Femur (tissue), 1 donor: ENCODE measurements around the gene GSTM1.
A peak's percentile ranks its signal among the peaks of the same experiment; 100 is the strongest.
"Not testable (repeated sequence)": the region's sequence is repeated elsewhere in the genome, so short reads cannot be mapped to it uniquely, and the experiment has no call there.

ENCODE experiments used
- DNase-seq: peaks from one replicate; pipeline ENCODE4 v3.0.0-alpha.2; 2017

The GSTM1 gene

DNA sequence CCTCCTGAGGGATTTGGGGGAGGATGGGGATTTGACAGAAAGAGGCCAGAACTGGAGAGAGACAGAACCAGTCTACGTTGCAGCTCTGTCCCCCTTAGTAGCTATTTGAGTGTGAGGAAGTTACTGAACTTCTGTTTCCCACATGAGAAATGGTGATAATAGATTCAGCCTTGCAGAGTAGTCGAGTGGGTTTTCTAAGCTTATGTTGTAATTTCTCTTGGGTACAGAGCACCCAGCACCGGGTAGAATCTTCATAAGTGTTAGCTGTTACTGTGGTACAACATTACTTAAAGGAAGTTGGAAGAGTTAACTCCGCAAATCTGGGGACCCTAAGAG, 27.0 kb upstream of the GSTM1 start:
- DNase-seq: not testable (repeated sequence)

- DNase-seq: no peak
Measured at GRCh38 chr1:109661391-109661790, 26.2 kb upstream of the GSTM1 start.

- DNase-seq: no peak
Measured at GRCh38 chr1:109664671-109665070, 22.9 kb upstream of the GSTM1 start.

DNA sequence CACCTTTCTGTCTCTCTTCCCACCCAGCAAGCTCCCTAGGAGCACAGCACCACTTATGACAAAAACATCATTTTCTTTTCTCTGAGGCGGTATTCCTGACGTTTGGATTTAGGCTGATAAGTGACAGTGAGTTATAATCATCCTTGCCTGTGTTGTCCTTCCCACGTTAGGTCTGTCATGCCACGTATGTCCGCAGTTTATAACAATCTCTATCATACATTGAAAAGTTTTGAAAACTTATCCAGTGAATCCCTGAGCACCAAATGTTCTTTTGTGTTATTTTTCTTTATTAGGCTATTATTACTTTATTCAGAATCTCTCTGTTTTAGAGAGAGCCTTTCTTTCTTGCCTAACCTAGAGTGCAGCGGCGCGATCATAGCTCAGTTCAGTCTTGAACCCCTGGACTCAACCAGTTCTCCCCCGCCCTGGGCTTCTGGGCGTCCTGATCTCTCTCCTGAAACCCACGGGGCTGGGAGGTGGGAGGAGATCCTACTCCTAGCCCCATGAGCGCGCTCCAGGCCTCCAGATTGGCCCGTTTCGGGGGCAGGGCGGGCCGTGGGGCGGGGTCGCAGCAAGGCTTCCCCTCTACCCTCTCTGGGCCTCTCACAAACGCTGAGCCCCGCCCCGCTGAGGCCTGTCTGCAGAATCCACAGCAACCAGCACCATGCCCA, 20.0 kb upstream of the GSTM1 start, which contains the start of gene GSTM2:
Gene GSTM2 (plus strand): TSS at position 606 of the 671 bp plus-strand sequence. CDS start 59 bp downstream, at position 665.
- peak; percentile 97 for DNase-seq

GRCh38 chr1:109668123-109668775, 19.4 kb upstream of the GSTM1 start:
- DNase-seq: no peak

GRCh38 chr1:109669246-109669948, 18.2 kb upstream of the GSTM1 start:
- DNase-seq: no peak

DNA sequence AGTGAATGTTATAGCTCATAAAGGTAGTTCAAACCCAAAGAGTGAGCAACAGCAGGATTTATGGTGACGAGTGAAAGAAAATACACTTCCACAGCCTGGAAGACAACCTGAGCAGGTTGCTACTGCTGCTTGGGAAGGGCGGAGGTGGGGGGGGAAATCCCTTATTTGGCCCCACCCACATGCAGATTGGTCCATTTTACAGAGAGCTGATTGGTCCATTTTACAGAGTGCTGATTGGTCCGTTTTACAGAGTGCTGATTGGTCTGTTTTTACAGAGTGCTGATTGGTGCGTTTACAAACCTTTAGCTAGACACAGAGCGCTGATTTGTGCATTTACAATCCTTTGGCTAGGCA, 17.7 kb upstream of the GSTM1 start:
- not testable (repeated sequence) for DNase-seq

DNA sequence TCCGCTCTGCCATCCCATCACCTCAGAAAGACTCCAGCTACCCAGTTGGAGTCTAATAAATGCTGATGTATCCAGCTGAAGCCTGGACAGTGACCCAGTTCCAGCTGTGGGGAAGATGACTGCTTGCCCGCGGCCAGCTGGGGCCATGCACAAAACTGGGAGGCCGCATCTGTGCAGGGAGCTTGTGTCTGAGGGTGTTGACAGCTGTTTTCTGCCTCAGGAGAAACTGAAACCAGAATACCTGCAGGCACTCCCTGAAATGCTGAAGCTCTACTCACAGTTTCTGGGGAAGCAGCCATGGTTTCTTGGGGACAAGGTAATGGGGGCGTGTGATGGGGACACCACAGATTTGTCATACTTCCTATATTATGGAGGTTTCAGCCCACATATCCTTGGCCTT, 16.6 kb upstream of the GSTM1 start:
- DNase-seq: no peak

DNA sequence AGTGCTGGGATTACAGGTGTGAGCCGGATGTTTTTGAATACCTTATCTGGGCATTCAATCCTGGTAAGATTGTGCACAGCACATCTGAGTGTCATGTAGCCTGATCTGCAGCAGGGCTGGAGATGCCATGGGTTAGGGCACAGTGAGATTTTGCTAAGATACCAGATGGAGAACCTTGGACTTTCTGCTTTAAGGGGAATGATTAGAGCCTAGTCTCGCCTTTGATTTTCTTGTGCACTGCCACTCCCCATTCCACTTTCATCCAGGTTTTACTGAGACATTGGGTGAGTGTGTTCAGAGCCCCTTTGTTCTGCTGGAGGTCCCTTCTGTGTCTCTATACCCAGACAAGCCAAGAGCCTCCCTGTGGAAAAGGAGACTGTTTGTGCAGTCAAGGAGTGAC, 13.8 kb upstream of the GSTM1 start:
- DNase-seq: not testable (repeated sequence)

- DNase-seq: not testable (repeated sequence)
Measured at GRCh38 chr1:109676683-109677381, 10.8 kb upstream of the GSTM1 start.

DNA sequence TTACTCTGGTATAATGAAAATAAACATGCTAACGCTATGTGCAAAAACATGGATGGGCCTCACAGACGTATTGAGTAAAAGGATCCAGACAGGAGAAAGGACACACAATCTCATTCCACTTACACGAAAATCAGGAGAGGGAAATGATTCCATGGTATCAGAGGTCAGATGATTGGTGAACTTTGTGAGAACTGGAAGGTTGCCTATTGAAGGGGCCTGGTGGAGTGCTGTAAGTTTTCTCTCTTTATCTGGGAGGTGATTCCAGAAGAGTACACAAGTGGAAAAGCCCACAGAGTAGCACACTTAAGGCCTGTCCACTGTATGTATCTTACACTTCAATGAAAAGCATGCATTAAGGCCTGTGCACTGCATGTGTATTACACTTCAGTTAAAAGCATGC, 10.2 kb upstream of the GSTM1 start:
- no peak for DNase-seq

GRCh38 chr1:109678637-109679036, 9.0 kb upstream of the GSTM1 start:
- DNase-seq: not testable (repeated sequence)

DNA sequence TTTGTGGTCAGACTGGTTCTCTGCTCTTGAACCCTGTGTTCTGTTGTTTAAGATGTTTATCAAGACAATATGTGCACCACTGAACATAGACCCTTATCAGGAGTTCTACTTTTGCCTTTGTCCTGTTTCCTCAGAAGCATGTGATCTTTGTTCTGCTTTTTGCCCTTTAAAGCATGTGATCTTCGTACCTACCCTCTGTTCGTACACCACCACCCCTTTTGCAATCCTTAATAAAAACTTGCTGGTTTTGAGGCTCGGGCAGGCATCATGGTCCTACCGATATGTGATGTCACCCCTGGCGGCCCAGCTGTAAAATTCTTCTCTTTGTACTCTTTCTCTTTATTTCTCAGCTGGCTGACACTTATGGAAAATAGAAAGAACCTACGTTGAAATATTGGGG, 2.8 kb upstream of the GSTM1 start:
- DNase-seq: not testable (repeated sequence)

DNA sequence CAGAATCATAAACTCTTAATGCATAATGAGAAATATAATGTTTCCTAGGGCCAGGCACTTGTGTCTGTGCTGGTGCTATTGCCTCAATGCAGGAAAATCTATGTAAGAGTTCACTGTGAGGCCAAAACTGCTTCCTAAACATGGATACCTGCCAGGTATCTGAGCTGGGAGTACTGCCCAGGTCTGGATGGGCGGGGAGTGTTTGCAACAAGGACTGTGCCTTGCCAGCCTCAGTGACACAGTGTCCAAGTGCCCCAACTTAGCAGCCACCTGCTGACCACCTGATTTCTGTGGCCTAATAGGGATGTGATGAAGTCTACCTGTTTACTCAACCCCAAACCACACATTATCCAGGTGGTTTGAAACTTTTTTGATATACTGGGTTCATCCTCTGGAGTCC, 2.2 kb upstream of the GSTM1 start:
- not testable (repeated sequence) for DNase-seq

GRCh38 chr1:109685890-109686289, 1.7 kb upstream of the GSTM1 start:
- not testable (repeated sequence) for DNase-seq

DNA sequence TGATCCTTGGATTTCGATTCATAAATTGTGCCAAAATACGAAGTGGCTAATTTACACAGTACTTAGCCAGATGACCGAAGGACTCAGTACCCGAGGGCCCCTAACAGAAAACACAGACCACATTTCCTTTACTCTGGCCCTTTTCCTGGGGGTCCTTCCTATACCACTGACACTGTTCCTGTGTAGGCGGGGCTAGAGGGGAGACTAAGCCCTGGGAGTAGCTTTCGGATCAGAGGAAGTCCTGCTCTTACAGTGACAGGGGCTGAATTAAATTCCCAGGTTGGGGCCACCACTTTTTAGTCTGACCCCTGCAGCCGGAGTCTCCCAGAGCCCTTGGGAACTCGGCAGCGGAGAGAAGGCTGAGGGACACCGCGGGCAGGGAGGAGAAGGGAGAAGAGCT, 508 bp upstream of the GSTM1 start:
- not testable (repeated sequence) for DNase-seq

- DNase-seq: no peak
Measured at GRCh38 chr1:109689844-109690405, 2.3 kb downstream of the GSTM1 start.

DNA sequence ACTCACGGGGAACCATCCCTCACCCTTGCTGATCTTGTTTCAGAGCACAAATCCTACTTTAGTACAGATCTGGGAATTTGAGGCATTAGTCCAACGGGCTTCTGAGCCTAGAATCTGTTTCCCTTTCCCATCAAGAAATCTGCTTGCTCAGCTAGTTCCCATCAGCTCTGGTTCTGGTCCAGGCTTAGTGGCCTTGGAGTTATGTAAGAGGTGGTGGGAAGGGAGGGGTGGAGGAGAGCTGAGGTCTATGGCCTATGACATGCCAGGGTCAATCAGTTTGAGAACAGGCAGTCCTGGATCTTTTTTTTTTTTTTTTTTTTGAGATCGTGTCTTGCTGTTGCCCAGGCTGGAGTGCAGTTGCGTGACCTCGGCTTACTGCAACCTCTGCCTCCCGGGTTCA, 4.1 kb downstream of the GSTM1 start:
- DNase-seq: no peak

- DNase-seq: not testable (repeated sequence)
Measured at GRCh38 chr1:109694400-109694799, 6.8 kb downstream of the GSTM1 start.

- not testable (repeated sequence) for DNase-seq
Measured at GRCh38 chr1:109695138-109695537, 7.5 kb downstream of the GSTM1 start.

- no peak for DNase-seq
Measured at GRCh38 chr1:109697066-109697465, 9.4 kb downstream of the GSTM1 start.

DNA sequence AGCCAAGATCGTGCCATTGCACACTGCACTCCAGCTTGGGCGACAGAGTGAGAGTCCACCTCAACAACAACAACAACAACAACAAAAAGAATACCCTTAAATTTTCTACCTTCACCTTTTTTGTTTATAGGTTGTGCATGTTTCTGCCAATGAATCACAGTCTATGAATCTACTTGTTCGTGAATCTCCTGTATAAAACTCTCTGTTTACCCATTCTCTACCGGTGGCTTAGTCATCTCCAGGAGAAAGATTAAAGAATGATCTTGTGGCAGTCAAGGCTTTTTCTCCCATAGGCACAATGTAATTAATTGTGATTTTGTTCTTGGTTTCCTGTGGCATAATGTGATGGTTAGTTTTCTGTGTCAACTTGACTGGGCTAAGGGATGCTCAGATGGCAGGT, 10.2 kb downstream of the GSTM1 start:
- not testable (repeated sequence) for DNase-seq

DNA sequence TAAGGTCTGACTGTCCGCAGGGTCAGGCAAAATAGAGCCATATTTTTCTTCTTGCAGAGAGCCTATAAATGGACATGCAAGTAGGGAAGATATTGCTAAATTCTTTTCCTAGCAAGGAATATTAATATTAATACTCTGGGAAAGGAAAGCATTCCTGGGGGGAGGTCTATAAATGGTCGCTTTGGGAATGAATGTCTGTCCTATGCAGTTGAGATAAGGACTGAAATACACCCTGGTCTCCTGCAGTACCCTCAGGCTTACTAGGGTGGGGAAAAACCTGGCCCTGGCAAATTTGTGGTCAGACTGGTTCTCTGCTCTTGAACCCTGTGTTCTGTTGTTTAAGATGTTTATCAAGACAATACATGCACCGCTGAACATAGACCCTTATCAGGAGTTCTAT, 15.3 kb downstream of the GSTM1 start:
- not testable (repeated sequence) for DNase-seq
